HCT116 (cell line): ENCODE data around the gene OR1M1. TPM values are rescaled to one million over a fixed set of nuclear protein-coding genes. Genes with fewer than 3 reads are reported as not detected.

ENCODE experiments used
- ATAC-seq: fragments of 200-7000 bp; cut with Tn5 transposase; 2 replicates; pipeline ENCODE4 v1.9.1; 2020; ENCODE audit warnings: mild to moderate bottlenecking, moderate library complexity
- BruUV-seq: library from RNA; stranded (reverse); fragments of 400-500 nt; replicated peaks from 2 replicates; lab custom pipeline; 2021; lab: Mats Ljungman, UMichigan
- CTCF ChIA-PET: fragments of 300-600 bp; sonication (Branson Sonifier 250); formaldehyde crosslinking; loops from one replicate; lab custom pipeline; 2021; ENCODE audit warnings: antibody characterized with exemption; lab: Charles Lee
- POLR2A ChIA-PET: fragments of 300-600, 350-600 bp; sonication (Branson Sonifier 250); formaldehyde crosslinking; loops from one replicate; lab custom pipeline; 2021; ENCODE audit warnings: antibody characterized with exemption; lab: Charles Lee
- RAD21 ChIA-PET, 2 experiments: fragments of 300-600 bp; sonication (Branson Sonifier 250); formaldehyde crosslinking; loops; one replicate each; lab custom pipeline; 2023; ENCODE audit warnings: low total read pairs in 2 of 2; ENCODE audit not compliant: uncharacterized antibody in 2 of 2, unreplicated experiment in 2 of 2, low non-redundant PET in 1 of 2; lab: Charles Lee
- DNase-seq: peaks from one replicate; pipeline ENCODE4 v3.0.0-alpha.2; 2010; ENCODE audit warnings: low read depth, low spot score
- H2AFZ ChIP-seq: fragments of 200-600 bp; shearing (Covaris generic), sonication (generic); 2 replicates; pipeline ENCODE4 v1.6.1; 2017; ENCODE audit warnings: low read depth, mixed run types, mixed read lengths, antibody characterized with exemption, low read length; ENCODE audit not compliant: poor library complexity, severe bottlenecking
- H3K27ac ChIP-seq: 2 replicates; pipeline ENCODE4 v1.5.1; 2012; ENCODE audit warnings: low read depth, low read length
- H3K27me3 ChIP-seq: fragments of 200-600 bp; sonication (generic); 2 replicates; pipeline ENCODE4 v1.6.1; 2016; ENCODE audit warnings: mixed run types, low read length, mixed read lengths; ENCODE audit not compliant: insufficient read depth
- H3K36me3 ChIP-seq, 2 experiments: fragments of 200-500 bp in 1 of 2; fragments of 200-600 bp in 1 of 2; sonication (Bioruptor generic) in 1 of 2; sonication (generic) in 1 of 2; 2 replicates each; pipeline versions ENCODE4 v1.5.1 to v1.6.1; 2014 to 2016; ENCODE audit warnings: low read length in 2 of 2, inconsistent platforms in 1 of 2, mixed read lengths in 1 of 2, mixed run types in 1 of 2; ENCODE audit not compliant: insufficient read depth in 2 of 2, control insufficient read depth in 1 of 2
- H3K4me1 ChIP-seq, 2 experiments: fragments of 200-600 bp in 1 of 2; sonication (generic) in 1 of 2; 2 replicates each; pipeline versions ENCODE4 v1.5.1 to v1.6.1; 2012 to 2017; ENCODE audit warnings: low read length in 2 of 2, inconsistent platforms in 1 of 2, mild to moderate bottlenecking in 1 of 2, mixed read lengths in 1 of 2, mixed run types in 1 of 2, moderate library complexity in 1 of 2; ENCODE audit not compliant: insufficient read depth in 2 of 2, control insufficient read depth in 1 of 2
- H3K4me2 ChIP-seq: fragments of 200-600 bp; sonication (generic); 2 replicates; pipeline ENCODE4 v1.6.1; 2017; ENCODE audit warnings: mixed run types, low read length, mixed read lengths
- H3K4me3 ChIP-seq, 2 experiments: fragments of 200-600 bp in 1 of 2; sonication (generic) in 1 of 2; replicated peaks in 1 of 2; 2 replicates each; pipeline ENCODE4 v1.5.1; 2011 to 2016; ENCODE audit warnings: low read length in 2 of 2, control low read depth in 1 of 2, low read depth in 1 of 2, mild to moderate bottlenecking in 1 of 2, mixed read lengths in 1 of 2, mixed run types in 1 of 2
- H3K79me2 ChIP-seq: fragments of 200-600 bp; sonication (generic); 2 replicates; pipeline ENCODE4 v1.6.1; 2017; ENCODE audit warnings: mild to moderate bottlenecking, mixed run types, low read length, moderate library complexity, mixed read lengths; ENCODE audit not compliant: insufficient read depth
- H3K9ac ChIP-seq: fragments of 200-600 bp; sonication (generic); 2 replicates; pipeline ENCODE4 v1.6.1; 2016; ENCODE audit warnings: low read length, mixed read lengths
- H3K9me2 ChIP-seq: fragments of 200-600 bp; sonication (generic), shearing (Covaris generic); 2 replicates; pipeline ENCODE4 v1.6.1; 2017; ENCODE audit warnings: mixed run types, mild to moderate bottlenecking, moderate library complexity; ENCODE audit not compliant: insufficient read depth
- H3K9me3 ChIP-seq, 2 experiments: fragments of 200-500 bp in 1 of 2; fragments of 200-600 bp in 1 of 2; sonication (Bioruptor generic) in 1 of 2; sonication (generic) in 1 of 2; 2 replicates each; pipeline ENCODE4 v1.6.1; 2014 to 2017; ENCODE audit warnings: low read length in 2 of 2, mixed read lengths in 2 of 2, inconsistent platforms in 1 of 2, low read depth in 1 of 2, mild to moderate bottlenecking in 1 of 2, mixed run types in 1 of 2, moderate library complexity in 1 of 2; ENCODE audit not compliant: control insufficient read depth in 1 of 2, insufficient read depth in 1 of 2
- H4K20me1 ChIP-seq: fragments of 200-600 bp; sonication (generic), shearing (Covaris generic); 2 replicates; pipeline ENCODE4 v1.6.1; 2017; ENCODE audit warnings: mixed run types, mild to moderate bottlenecking, moderate library complexity; ENCODE audit not compliant: insufficient read depth
- ATF3 ChIP-seq: IDR thresholded peaks from 2 replicates; pipeline ENCODE4 v1.6.1; 2012
- CBX3 ChIP-seq: IDR thresholded peaks from 2 replicates; pipeline ENCODE4 v1.6.1; 2012; ENCODE audit warnings: low read depth
- CEBPB ChIP-seq: IDR thresholded peaks from 2 replicates; pipeline ENCODE4 v1.6.1; 2012; ENCODE audit warnings: low read depth
- CTCF ChIP-seq, 3 experiments: fragments of 200-600 bp in 1 of 3; sonication (generic) in 1 of 3; IDR thresholded peaks in 2 of 3; conservative IDR thresholded peaks in 1 of 3; 2 replicates each; pipeline ENCODE4 v1.5.1; 2012 to 2017; ENCODE audit warnings: low read depth in 2 of 3, low read length in 2 of 3, antibody characterized with exemption in 1 of 3, borderline replicate concordance in 1 of 3, control low read depth in 1 of 3, mild to moderate bottlenecking in 1 of 3, mixed read lengths in 1 of 3, mixed run types in 1 of 3, moderate library complexity in 1 of 3; ENCODE audit not compliant: insufficient read depth in 1 of 3
- EGR1 ChIP-seq: IDR thresholded peaks from 2 replicates; pipeline ENCODE4 v1.6.1; 2012; ENCODE audit warnings: low read depth
- ELF1 ChIP-seq: IDR thresholded peaks from 2 replicates; pipeline ENCODE4 v1.6.1; 2012; ENCODE audit warnings: low read depth, borderline replicate concordance
- EZH2 ChIP-seq: fragments of 200-600 bp; sonication (generic); IDR thresholded peaks from 2 replicates; pipeline ENCODE4 v1.6.1; 2017; ENCODE audit warnings: antibody characterized with exemption, mixed run types
- FOSL1 ChIP-seq: IDR thresholded peaks from 2 replicates; pipeline ENCODE4 v1.6.1; 2012; ENCODE audit warnings: low read depth
- JUND ChIP-seq: IDR thresholded peaks from 2 replicates; pipeline ENCODE4 v1.6.1; 2012
- POLR2A ChIP-seq: IDR thresholded peaks from 2 replicates; pipeline ENCODE4 v1.7.0; 2011; ENCODE audit warnings: borderline replicate concordance; ENCODE audit not compliant: insufficient read depth, insufficient read length; ENCODE audit errors: extremely low read depth
- POLR2AphosphoS5 ChIP-seq: IDR thresholded peaks from 2 replicates; pipeline ENCODE4 v1.6.1; 2011; ENCODE audit warnings: mild to moderate bottlenecking, low read depth, low read length, moderate library complexity
- RAD21 ChIP-seq: IDR thresholded peaks from 2 replicates; pipeline ENCODE4 v1.6.1; 2012; ENCODE audit warnings: low read depth, mild to moderate bottlenecking
- REST ChIP-seq: IDR thresholded peaks from 2 replicates; pipeline ENCODE4 v1.6.1; 2012; ENCODE audit warnings: low read depth
- SIN3A ChIP-seq: IDR thresholded peaks from 2 replicates; pipeline ENCODE4 v1.6.1; 2012; ENCODE audit warnings: low read depth
- SP1 ChIP-seq: IDR thresholded peaks from 2 replicates; pipeline ENCODE4 v1.6.1; 2012; ENCODE audit warnings: low read depth
- SRF ChIP-seq: IDR thresholded peaks from 2 replicates; pipeline ENCODE4 v1.6.1; 2012; ENCODE audit warnings: low read depth
- TCF7L2 ChIP-seq: IDR thresholded peaks from 2 replicates; pipeline ENCODE4 v1.7.0; 2011; ENCODE audit warnings: borderline replicate concordance, inconsistent platforms; ENCODE audit not compliant: insufficient read depth, insufficient read length; ENCODE audit errors: extremely low read depth
- ZBTB33 ChIP-seq: IDR thresholded peaks from 2 replicates; pipeline ENCODE4 v1.6.1; 2011; ENCODE audit warnings: mild to moderate bottlenecking, low read length, moderate library complexity; ENCODE audit not compliant: insufficient replicate concordance; ENCODE audit errors: extremely low read depth
- ZNF274 ChIP-seq: fragments of 200-500 bp; sonication (Bioruptor generic); IDR thresholded peaks from 2 replicates; pipeline ENCODE4 v1.6.1; 2014; ENCODE audit warnings: mild to moderate bottlenecking, low read depth, low read length, inconsistent platforms
- intact Hi-C: fragments of 100-400 bp; cut with micrococcal nuclease; formaldehyde crosslinking; loops from 2 replicates; pipeline ENCODE4 v1.10.0; 2022
- total RNA-seq: library from RNA; stranded (reverse); gene quantifications from one replicate; pipeline ENCODE4 v1.2.1, GENCODE V29; 2021; ENCODE audit not compliant: unreplicated experiment

OR1M1 gene
- total RNA-seq, 1 experiment from 2014 or later, result not detected

- no peak overlapping the region for H3K4me3 ChIP-seq
- ChIA-PET CTCF (no interaction called here), RAD21 (no interaction called here), POLR2A (no interaction called here)
- no peak overlapping the region for H3K4me2 ChIP-seq
- no peak overlapping the region for H3K27ac ChIP-seq
- H3K9me2 ChIP-seq, result no peaks in the 10 kb centered on the region
- H3K4me1 ChIP-seq, result no peaks in the 10 kb centered on the region
- TF ChIP-seq TCF7L2 (no peak), ZNF274 (no peak), SIN3A (no peak), SP1 (no peak), EZH2 (no peak), RAD21 (no peak), CTCF (IDR thresholded peaks at IDR 0.05 in 2 of 3, conservative IDR thresholded peaks at IDR 0.05 in 1 of 3; ENCODE audit: borderline replicate concordance in 1 of 3, insufficient read depth in 1 of 3, low read depth in 2 of 3, low read length in 2 of 3) (no peak), ZBTB33 (no peak), CBX3 (no peak), FOSL1 (no peak), JUND (no peak), SRF (no peak), REST (no peak), EGR1 (no peak), POLR2AphosphoS5 (no peak), ATF3 (no peak), CEBPB (no peak), ELF1 (no peak), POLR2A (no peak)
- no peaks in the 10 kb centered on the region for H4K20me1 ChIP-seq
- ATAC-seq (no peak), DNase-seq (no peak)
- H3K27me3 ChIP-seq, result no peaks in the 10 kb centered on the region
- H2AFZ ChIP-seq, result no peak overlapping the region
- no peaks in the 10 kb centered on the region for H3K79me2 ChIP-seq
- H3K9ac ChIP-seq, result no peak overlapping the region
- no peaks in the 10 kb centered on the region for H3K9me3 ChIP-seq
- BruUV-seq, result no TSS peak
- intact Hi-C loops, result no loop called here
- H3K36me3 ChIP-seq, result no peaks in the 10 kb centered on the region
Observed at GRCh38 chr19:9116547-9116946, 29.7 kb downstream of the OR1M1 start.
